Measurements from ENCODE around the gene ARRB1.
"Not testable (repeated sequence)": the region's sequence is repeated elsewhere in the genome, so short reads cannot be mapped to it uniquely, and the experiment has no call there.

Gene ARRB1

GRCh38 chr11:75319035-75319877, 32.2 kb downstream of the ARRB1 start:
- DNase-seq = no peak

DNA sequence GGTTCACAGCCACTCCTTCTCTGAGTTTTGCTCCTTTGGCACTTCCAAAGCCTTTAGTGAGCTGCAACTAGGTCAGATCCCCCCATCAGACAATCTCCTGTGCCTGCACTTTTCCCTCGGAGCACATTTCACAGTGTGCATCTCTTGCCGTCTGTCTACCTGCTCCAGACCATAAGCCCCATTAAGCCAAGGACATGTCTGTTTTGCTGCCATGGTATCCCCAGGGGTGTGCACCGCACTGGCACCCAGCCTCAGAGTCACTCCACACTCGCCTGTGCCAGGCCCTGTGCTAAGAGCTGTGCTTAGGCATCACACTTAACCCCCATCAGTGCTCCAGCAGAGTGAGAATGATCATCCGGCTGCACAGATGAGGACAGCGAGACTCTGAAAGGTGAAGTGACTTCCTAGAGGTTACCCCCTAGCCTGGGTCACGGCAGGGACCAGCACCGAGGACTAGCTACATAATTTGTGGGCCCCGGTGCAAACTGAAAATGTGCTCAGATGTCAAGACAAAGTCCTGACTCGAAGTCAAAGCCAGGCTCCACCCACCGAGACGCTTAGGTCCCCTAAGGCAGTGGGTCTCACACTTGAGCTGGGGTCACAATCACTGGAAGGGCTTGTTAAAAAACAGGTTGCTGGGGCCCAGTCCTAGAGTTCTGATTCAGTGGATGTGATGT, 33.9 kb downstream of the ARRB1 start:
- DNase-seq = no peak

DNA sequence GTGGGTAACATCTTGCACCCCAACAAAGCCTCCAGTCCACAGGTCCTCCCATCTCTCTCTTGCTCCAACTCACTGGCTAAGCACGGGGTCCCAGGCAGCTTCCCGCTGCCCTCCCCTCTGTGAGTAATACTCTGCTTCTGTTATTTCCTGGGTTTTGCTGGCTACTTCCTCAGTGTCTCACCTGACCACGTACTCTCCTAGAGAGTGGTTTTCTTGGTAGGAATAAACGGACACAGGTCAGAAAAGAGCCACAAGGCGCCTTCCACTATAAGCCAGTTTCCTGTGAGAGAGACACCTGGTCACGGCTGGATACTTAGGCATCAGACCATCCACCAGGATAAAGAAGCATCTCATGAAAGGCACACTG, 36.0 kb downstream of the ARRB1 start:
- DNase-seq = no peak

GRCh38 chr11:75314771-75315438, 36.6 kb downstream of the ARRB1 start:
- DNase-seq = no peak

DNA sequence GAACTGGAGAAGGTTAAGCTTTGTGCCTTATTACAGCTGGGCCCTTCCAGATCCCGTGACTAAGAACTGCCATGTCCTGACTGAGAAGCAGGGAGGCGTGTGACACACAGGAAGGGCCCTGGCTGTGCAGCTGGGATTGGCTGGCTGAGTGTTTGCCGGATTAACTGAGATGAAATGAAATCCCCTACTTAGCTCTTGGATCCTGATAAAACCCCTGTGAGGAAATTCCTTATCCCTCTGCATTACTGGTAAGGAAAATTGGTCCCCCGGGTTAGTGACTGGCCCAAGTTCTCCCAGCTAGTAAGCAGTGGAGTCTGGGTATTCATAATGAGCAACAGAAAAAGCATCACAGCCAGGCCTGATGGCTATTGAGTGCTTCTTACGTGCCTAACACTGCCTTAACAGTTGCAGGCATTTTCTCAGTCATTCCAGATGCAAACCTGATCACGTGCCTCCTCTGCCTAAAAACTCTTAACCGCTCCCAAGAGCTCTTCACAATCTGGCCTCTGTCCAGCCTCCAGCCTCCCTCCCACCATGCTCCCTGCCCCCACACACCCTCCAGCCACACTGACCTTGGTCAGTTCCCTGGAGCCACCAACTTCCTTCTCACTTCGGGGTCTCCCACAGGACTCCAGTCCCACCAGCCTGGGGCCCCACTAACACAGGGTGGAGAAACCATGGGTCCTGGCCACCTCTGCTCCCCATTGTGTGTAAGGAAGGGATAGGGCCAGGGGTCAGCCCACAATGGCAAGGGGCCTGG, 37.8 kb downstream of the ARRB1 start:
- DNase-seq = no peak

DNA sequence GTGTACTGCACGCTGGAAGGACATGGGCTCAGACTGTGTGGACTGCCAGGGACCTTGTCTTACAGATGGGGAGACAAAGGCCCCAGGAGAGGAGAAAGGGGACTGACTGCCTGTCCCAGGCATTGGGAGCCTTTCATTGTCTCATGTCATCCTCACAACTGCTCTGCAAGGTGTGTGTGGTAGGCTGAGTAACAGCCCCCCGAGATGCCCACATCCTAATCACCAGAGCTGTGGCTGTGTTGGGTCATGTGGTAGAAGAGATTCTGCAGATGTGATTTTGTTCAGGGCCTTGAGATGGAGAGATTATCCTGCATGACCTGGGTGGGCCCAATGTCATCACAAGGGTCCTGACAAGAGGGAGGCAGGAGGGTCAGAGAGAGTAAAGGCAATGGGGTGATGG, 39.1 kb downstream of the ARRB1 start:
- no peak for DNase-seq

- DNase-seq = no peak
Measured at GRCh38 chr11:75311858-75312288, 39.6 kb downstream of the ARRB1 start.

DNA sequence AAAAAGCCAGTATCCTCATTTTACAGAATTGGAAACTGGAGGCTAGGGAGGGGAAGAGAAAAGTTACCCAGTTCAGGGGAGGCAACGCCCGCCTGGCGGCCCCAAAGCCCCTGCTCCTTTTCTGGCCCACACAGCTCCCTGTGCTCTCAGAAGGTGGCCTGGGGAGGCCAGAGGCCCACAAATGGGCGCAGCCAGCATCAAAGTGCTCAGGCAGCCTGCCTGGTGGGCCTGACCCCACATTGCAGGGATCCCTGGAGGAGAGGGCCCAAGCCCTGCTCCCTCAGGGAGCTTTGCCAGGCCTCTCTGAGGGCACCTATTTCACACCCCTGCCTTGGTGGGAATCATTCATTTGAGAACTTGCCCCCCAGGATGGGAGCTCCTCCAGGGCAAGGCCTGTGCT, 42.5 kb downstream of the ARRB1 start:
- DNase-seq = no peak

- DNase-seq = no peak
Measured at GRCh38 chr11:75308116-75308515, 43.3 kb downstream of the ARRB1 start.

- no peak for DNase-seq
Measured at GRCh38 chr11:75307058-75307457, 44.4 kb downstream of the ARRB1 start.

DNA sequence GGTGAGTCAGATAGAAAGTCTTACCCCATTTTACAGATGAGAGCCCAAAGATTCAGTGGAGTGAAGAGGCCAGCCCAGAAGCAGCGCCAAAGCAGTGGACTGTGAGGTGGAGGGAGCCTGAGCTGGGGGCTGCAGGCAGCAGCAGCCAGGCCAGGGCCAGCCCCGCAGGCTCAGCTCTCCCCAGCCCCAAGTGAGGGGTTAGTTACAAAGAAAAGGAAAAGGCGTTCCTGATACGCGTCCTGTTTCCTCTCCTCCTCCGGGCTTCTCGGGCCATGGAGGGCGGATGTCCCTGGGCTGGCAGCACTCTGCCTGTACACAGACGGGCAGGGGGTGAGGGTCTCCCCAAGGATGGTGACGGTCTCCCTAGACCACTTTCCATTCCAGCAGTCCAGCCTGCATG, 44.9 kb downstream of the ARRB1 start:
- DNase-seq = no peak

- DNase-seq = no peak
Measured at GRCh38 chr11:75305993-75306392, 45.5 kb downstream of the ARRB1 start.

DNA sequence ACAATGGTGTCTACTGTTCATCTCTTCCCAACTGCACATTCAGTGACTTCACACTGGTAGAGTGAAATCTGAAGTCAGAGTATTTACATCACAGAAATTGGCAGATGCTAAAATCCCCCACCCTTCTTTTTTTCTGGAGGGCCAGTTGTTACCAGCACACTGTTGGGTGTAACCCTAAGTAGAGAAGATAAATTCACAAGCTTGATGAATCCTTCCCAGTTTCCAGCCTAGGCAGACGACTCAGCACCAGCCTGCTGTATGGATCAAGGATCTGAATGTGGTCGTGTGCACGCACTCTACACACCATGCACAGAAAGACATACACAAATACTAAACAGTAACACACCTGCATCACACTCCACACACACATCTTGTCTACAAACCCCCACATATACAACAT, 46.0 kb downstream of the ARRB1 start:
- DNase-seq = no peak

GRCh38 chr11:75304941-75305340, 46.5 kb downstream of the ARRB1 start:
- not testable (repeated sequence) for DNase-seq

DNA sequence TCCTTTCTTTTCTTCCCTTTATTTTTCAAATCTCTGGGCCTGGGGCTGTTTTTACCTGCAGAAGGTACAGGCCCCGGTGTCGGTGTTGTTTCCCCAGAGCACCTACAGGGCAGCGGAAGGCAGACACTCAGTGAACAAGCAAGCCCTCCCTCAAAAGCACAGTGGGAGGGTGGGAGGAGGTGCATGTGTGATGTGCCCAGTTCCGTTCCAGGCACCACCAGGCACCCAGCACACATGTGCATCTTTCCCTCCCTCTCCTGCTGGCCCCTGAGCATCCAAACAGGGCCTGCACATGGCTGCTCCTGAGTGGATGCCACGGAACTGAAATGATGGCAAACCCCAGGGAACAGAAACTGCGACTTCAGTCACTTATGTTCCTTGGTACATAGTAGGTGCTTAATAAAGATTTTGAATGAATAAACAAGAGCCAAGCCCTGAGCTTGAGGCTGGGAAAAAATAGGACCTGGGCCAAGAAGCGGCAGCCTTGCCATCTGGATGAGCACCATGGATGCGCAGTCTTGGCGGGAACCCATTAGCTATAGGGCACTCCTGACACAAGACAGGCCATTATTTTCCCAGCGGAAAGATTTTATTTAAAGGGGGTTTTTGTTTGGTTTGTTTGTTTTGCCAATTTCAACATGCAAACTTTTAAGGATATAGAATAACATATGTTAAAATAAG, 47.8 kb downstream of the ARRB1 start:
- DNase-seq = no peak

DNA sequence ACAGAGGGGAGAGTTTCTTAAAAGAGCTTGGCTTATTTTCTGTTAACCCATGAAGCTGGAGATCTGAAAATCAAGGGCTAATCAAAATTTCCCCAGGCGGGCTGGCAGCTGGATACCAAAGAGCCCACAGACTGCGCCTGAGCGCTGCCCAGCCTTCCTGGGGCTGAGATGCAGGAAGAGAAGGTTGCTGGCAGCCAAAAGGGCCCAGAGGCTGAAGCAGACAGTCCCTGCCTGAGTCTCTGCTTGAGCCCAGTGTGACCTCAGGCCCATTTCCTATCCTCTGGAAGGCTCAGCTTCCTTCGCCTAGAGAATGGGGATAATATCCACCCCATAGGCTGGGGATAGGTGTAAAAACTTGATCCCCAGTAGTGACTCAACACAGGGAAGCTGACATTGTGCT, 49.1 kb downstream of the ARRB1 start:
- DNase-seq = no peak

DNA sequence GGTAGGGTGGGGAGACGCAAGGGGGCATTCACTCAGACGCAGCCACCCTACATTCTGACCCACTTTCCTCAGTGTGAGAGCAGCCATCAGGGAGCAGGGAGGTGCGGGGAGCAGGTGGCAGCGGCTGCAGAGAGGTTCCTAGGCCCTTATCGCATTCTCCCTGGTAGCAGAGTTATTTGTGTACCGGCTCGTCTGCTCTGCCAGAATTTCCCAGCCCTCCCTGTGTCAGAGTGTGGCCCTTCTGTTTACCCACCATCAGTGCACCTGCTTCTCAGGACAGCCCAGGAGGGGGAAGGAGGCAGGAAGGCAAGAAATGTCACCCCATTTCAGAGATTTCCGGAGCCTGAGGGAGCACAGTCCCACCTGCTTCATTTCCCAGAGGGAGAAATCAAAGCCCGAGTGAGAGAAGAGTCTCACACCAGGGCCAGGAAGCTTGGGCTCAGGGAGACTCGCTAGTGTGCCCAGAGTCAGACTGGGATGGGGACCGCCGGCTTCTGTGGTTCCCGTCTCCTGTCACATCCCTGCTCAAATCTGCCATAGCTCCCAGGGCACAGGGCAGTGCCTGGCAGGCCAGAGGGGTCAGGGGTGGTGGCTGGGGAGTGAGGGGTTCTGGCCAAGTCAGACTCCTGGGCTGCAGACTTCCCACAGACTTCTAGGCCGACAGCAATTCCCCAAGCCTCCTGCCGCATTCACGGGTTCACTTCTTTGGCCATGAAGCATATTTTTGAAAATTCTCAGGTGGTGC, 49.7 kb downstream of the ARRB1 start:
- no peak for DNase-seq

GRCh38 chr11:75301131-75301530, 50.3 kb downstream of the ARRB1 start:
- DNase-seq = no peak

- DNase-seq = no peak
Measured at GRCh38 chr11:75298976-75299260, 52.5 kb downstream of the ARRB1 start.

- DNase-seq = no peak
Measured at GRCh38 chr11:75298191-75298975, 53.1 kb downstream of the ARRB1 start.

DNA sequence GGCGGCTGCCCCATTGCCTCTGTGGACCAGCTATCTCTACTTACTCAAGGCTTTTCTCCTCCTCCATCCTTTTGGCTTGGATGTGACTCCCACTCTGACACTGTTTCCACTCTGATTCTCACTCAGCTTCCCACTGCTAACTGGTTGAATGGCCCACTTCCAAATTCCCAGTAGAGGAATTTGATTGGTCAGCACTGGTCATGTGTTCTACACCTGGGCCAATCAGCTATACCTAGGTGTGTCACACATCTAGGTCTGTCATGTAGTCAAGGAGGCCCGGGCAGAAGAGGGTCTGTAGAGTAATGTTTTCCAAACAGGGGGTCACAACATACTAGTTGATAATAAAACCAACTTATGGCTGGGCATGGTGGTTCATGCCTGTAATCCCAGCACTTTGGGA, 57.6 kb downstream of the ARRB1 start:
- no peak for DNase-seq

All from activated CD4-positive, CD25-positive, alpha-beta regulatory T cell treated with anti-CD3 and anti-CD28 coated beads, Interleukin-2, amount 50 U/mL, for 72 hours (primary cell).